GM21390 (cell line): ENCODE results near the gene RFPL1.
"Not testable (repeated sequence)": the region's sequence is repeated elsewhere in the genome, so short reads cannot be mapped to it uniquely, and the experiment has no call there.

Source experiments
- ATAC-seq: cut with Tn5 transposase; IDR thresholded peaks from one replicate; pipeline ENCODE4 v1.9.1; 2021; ENCODE audit not compliant: unreplicated experiment

Gene RFPL1

GRCh38 chr22:29438283-29438682 lies at the start of gene RFPL1:
Gene RFPL1, plus strand, starts transcription at chr22:29438583.
- not testable (repeated sequence) for ATAC-seq

GRCh38 chr22:29388759-29389090 lies 49.7 kb upstream of the RFPL1 start:
- peak; percentile 4 for ATAC-seq

GRCh38 chr22:29390270-29390669 lies 48.1 kb upstream of the RFPL1 start:
- ATAC-seq = no peak

GRCh38 chr22:29391546-29391945 lies 46.8 kb upstream of the RFPL1 start:
- no peak for ATAC-seq

- ATAC-seq = no peak
Observed at GRCh38 chr22:29393019-29393608, 45.3 kb upstream of the RFPL1 start.

- no peak for ATAC-seq
Observed at GRCh38 chr22:29394931-29395581, 43.3 kb upstream of the RFPL1 start.

GRCh38 chr22:29396126-29396525 lies 42.3 kb upstream of the RFPL1 start:
- no peak for ATAC-seq

DNA sequence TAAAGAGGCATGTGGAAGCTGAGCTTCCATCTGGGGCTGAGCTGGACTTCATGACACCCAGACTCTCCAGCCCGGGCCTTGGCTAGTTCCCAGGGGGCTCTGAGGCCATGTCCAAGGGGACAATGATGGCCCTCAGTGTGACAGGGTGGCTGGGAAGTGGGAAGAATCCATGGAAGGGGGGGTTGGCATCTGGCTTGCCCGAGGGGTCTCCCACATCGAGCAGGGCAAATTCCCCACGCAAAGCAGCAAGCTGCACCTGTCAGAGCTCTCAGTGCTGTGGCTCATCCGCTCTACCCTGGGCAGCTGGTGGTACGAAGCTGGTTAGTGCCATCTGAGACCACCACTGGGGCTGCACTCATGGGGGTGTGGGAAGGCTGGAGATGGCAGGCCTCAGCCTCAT lies 40.6 kb upstream of the RFPL1 start:
- no peak for ATAC-seq

GRCh38 chr22:29400576-29400975 lies 37.8 kb upstream of the RFPL1 start:
- ATAC-seq = no peak

- not testable (repeated sequence) for ATAC-seq
Observed at GRCh38 chr22:29401538-29401937, 36.8 kb upstream of the RFPL1 start.

DNA sequence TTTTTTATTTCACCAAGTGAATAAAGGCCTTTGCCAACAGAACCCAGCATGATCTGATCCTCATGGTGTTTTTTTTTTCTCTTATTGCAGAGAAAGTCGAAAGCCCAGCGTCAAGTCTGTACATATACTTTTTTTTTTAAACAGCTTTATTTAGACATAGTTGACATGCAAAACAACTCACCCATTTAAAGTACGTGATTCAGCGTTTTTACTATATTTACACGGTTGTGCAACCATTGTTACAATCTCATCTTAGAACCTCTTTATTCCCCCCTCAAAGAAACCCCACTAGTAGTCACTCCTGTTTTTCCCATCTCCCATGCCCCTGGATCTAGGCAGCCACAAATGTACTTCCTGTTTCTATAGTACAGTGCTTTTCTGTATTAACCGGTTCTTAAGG lies 29.4 kb upstream of the RFPL1 start:
- no peak for ATAC-seq

DNA sequence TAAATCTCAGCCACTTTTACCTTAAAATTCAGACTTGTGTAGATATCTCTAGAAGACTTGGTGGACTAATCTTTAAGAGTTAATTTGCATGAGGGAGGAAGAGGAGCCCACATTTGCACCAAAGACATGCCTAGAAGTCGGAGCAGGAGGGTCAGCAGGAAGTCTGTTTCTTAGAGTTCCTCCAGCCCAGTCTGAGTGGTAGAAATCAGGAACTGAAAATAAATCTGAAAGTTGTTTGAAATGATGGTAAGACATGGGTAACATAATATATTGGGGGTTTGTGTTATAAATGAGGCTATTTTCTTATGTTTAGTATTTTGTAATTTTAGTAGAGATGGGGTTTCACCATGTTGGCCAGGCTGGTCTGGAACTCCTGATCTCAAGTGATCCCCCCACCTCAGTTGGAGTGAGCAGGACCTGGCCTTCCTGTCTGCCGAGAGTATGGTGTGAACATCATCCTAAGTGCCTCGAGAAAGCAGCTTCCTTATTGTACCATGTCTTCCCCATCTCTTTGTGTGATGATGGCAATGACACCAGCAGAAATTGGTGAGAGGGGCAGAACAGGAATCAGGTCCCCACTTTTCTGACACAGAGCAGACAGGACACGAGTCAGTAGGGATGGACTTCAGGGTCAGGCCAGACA lies 26.7 kb upstream of the RFPL1 start:
- not testable (repeated sequence) for ATAC-seq

DNA sequence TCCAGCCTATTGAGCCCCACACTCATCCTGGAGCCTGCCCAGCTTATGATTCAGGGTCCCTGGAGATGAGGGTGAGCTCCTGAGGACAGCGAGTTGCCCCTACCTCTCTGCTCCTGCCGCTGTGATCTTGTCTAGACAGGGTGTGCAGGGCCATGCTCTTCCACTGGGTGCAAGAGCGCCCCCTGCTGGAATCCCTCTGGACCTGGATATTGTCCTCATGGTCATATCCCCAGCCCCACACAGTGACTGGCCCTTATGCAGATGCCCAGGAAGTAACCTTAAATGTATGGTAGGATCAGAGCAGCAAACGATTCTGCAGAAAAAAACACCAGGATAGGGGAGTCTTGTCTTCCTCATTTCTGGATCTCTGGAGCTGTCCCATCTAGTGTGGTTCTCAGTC lies 25.6 kb upstream of the RFPL1 start:
- not testable (repeated sequence) for ATAC-seq

GRCh38 chr22:29414951-29415591 lies 23.3 kb upstream of the RFPL1 start:
- not testable (repeated sequence) for ATAC-seq

GRCh38 chr22:29418704-29419103 lies 19.7 kb upstream of the RFPL1 start:
- not testable (repeated sequence) for ATAC-seq

GRCh38 chr22:29426476-29426875 lies 11.9 kb upstream of the RFPL1 start:
- ATAC-seq = no peak

- ATAC-seq = no peak
Observed at GRCh38 chr22:29427176-29427760, 11.1 kb upstream of the RFPL1 start.

DNA sequence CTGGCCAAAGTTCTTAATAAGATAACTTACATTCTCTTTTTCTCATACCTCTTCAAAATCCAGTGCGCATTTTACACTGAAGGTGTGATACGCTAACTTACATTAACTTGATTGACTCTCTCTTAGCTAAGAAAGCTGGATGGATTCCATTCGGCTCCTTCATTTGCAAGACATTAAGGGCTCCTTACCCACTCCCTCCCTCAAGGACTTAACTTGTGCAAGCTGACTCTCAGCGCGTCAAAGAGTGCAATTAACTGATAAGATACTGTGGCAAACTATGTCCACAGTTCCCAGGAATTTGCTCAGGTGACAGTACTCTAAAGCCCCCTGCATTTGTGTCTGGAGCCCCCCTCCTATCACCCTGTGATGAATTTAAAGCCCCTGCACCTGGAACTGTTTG lies 6.4 kb upstream of the RFPL1 start:
- no peak for ATAC-seq

GRCh38 chr22:29433856-29434255 lies 4.5 kb upstream of the RFPL1 start:
- no peak for ATAC-seq

- ATAC-seq = no peak
Observed at GRCh38 chr22:29434288-29434687, 4.1 kb upstream of the RFPL1 start.

GRCh38 chr22:29435236-29436136 lies 2.9 kb upstream of the RFPL1 start:
- ATAC-seq = no peak
